IPS DF 19.7 (cell line): ENCODE measurements around the gene PACRG.
A peak's percentile ranks its signal among the peaks of the same experiment; 100 is the strongest.

Experiments used
- DNase-seq: peaks from one replicate; pipeline ENCODE4 v3.0.0-alpha.2; 2013; ENCODE audit warnings: low read depth, low spot score

The PACRG gene

DNA sequence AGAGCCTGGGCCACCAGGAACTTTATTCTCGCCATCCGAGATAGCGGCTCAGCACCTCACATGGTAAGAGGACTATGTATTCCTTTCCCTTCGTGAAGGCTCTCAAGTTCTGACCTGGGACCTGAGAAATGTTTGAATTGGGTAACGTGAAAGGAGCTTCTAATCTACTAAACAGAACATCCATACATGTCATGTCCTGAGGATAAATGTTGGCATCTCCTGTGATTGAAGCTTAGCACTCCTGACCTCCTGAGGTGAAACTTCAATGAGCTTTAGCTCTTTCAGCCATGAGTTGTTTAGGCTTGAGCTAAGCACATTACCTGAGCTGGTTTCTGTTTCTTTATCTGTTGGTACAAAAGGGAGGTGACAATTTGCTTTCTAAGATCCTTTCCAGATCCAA lies 280.9 kb downstream of the PACRG start:
- DNase-seq = no peak

DNA sequence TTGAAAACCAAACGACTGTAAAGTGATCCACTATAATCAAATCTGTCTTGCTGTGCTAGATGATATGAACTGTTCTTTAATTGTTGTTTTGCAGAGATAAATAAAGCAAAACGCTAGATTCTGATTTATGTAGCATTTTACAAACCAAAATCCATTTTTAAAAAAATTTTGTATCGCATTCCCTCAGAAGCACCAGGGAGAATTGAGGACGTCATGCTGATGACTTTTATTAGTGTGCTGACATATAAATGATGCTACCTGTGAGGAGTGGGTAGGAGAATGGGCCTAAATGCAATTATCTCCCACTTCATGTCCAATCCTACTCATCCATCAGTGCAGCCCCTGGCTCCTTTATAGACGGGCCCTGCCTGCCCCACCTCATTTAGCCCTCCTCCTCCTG lies 282.4 kb downstream of the PACRG start:
- no peak for DNase-seq

DNA sequence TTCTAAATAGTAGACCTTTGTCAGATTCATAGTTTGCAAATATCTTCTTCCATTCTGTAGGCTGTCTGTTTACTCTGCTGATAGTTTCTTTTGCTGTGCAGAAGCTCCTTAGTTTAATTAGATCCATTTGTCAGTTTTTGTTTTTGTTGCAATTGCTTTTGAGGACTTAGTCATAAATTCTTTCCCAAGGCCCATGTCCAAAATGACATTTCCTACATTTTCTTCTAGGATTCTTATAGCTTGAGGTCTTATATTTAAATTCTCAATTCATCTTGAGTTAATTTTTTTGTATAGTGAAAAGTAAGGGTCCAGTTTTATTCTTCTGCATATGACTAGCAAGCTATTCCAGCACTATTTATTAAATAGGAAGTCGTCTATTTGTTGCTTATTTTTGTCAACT lies 287.0 kb downstream of the PACRG start:
- DNase-seq = no peak

DNA sequence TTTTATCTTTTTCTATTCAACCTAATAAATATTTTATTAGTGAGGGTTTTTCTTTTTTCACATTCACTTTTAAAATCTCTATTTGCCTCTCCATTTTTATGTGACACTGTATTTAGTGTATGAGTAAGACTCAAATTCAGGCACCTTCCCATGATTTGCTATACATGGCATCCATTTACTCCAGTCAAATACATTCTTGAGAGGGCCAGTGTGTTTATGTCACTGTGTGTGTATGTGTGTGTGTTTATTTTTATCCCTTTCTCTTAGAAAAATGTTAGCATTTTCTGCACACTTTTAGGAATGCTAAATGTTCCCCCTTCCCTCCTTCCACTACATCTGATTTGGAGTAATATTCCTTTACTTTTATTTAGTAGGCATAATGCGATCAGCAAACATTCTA lies 290.0 kb downstream of the PACRG start:
- DNase-seq = no peak

DNA sequence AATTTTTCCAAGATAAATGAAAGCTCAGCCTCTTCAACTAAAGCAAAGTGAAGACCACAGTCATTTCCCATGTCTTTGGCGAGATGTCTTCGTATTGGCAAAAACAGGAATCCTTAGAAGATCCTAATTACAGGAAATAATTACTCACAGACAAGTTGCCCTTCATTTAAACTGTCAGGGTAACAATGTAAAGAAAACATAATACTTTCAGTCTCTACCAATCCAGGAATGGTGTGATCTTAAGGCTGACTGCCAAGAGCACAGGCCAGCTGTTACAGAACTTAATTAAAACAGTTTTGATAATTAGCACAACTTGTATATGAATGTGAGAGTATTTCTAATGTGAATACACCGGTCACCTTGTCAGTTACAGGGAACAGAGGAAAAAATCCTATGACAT lies 292.2 kb downstream of the PACRG start:
- no peak for DNase-seq

DNA sequence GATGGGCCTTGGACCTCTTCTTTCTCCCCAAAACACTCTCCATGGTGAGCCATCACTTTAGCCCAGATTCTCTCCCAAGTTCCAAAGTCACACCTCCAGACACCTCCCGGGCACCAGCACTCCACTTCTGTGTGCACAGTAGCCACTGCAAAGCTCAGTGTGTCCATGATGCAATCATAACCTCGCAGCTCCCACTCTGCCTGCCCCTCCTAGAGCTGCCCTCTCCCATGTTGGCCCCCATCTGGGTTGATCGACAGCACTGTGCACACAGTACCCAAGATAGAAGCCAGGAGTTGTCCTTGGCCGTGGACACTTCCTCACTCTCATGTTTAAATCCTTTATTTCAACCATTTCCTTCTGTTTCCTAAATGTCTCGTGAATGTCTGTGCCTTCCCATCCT lies 293.3 kb downstream of the PACRG start:
- DNase-seq = no peak

DNA sequence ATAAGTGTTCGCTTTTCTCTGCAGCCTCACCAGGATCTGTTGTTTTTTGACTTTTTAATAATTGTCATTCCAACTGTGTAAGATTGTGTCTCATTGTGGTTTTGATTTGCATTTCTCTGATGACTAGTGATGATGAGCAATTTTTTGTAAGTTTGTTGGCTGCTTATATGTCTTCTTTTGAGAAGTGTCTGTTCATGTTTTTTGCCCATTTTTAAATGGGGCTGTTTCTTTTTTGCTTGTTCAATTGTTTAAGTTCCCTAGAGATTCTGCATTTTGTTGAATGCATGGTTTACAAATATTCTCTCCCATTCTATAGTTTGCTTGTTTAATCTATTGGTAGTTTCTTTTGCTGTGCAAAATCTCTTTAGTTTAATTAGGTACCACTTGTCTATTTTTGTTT lies 295.9 kb downstream of the PACRG start:
- no peak for DNase-seq

DNA sequence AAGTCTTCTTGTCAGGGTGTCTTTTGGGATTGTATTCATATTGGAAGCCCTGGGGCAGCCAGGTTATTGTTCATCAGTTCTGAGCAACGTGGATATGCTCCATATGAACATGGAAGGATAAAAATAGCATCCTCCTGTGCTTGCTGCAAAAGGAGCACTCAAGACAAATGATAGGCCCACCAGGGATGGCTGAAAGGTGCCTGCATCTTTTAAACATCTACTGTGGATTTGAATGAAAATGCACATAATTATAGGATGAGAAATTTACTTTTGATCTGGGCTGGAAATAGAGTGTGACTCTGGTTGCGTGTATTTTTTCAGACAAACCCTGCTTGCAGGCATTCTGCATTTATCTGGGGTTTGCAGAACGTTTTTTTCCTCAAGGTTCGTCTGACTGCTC lies 299.1 kb downstream of the PACRG start:
- no peak for DNase-seq

DNA sequence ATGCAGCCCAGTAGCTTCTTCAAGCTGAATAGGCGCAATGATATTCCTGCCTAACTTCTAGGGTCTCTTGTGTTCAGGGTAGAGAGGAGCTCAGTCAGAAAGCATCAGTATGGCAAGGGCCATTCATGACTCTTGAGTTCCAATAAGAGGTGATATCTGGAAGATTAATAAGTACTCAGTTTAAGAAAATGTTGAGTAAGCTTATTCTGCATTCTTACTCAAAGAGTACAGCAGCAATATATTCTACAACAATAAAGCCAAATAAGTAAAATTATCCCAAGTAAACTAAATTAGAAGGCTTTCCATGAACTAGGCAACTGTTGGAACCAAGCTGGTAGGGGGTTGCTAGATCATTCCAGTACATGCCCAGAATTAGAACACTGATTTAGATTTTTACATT lies 303.2 kb downstream of the PACRG start:
- DNase-seq = no peak

DNA sequence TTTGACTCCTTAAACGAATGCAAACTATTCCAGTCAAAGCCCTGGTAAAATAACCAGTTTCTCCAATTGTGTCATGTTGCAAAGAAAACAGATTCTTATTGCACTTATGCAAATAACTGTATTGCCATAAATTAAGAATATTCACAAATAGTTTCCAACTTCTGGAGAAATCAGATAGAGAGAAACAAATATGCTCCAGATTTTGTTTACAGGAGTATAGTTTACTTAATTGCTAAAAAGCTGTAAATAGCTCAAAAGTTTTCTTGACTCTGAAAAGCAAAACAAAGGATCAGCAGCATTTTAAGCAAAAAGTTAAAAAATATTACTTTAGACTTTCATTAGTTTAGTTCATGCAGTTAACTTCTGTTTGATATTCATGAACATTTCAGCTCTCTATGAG lies 304.2 kb downstream of the PACRG start:
- no peak for DNase-seq

DNA sequence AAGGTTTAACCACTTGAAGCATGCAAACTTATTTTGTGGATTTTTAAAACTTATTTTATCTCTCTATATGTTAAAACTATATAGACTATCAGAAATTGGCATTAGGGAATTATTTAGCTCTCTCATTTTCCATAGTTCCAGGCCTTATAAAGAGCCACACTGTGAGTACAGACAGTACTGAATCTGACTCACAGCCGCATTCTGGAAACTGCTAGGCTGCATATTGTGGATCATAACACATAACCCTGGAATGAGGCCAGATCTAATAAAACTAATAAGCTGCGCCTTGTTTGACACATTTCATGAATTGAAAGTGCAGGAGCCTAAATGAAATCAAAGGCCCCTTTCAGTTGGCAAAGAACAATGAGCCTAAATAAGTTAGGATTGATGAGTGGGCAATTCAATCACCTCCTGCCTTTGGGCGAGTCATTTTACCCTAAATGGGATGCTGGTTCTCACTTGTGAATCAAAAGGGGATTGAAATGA lies 308.4 kb downstream of the PACRG start:
- DNase-seq = no peak

DNA sequence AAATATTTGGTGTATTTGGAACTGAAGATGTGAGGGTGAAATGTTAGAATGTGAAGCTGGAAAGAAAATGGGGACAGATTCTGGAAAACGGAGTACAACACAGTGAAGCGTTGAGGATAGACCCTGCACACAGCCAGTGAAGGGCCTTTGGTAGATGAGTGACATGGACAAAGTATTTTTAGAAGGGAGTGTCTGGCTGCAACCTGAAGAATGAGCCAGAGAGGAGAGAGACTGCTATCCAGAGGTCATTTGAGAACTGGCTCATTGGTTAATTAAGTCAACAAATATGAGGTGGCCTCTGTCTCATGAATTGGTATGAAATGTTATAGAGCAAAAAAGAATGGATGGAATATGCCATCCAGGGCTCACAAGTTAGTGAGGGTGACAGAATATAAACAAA lies 310.5 kb downstream of the PACRG start:
- DNase-seq = no peak

DNA sequence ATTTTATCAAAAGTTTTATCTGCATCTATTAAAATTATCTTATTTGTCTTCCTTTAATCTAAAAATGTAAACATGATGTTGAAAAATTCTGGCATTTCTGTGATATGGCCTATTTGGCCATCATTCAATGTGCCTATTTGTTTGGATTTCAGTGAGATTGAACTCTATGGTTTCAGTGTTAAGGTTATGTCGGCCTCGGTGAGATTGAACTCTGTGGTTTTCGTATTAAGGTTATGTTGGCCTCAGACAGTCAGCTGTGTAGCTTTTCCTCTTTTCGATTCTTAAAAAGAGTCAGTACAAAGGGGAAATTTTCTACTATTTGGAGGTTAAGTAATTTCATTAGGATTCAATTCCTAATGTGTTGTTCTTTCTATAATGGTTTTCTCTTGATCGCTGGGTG lies 320.6 kb downstream of the PACRG start:
- no peak for DNase-seq

DNA sequence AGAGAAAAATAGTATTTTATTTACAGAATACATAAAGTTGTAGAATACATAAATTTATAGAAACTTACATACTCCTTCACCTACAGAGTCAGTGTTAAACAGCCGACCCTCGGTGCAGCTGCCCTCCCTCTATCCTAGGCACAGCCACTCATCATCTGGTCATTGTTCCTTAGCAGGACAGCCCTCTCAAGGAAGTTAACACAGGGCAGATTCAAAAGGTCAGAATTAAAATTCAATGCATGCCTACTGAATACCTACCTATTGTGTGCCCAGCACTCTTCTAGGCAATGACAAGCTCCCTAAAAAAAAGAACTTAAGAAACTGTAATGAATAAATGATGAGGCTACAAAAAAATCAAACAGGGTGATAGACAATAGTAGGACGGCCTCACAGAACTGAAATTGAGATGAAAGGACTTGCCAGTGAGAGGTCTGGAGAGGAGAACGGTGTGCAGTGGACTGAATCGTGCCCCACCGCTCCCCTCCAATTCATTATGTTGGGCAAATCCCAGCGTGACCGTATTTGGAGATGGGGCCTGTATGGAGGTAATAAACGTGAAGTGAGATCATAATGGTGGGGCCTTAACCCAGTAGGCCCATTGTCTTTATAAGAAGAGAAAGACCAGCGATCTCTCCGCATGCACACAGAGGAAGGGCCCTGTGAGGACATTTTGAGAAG lies 326.0 kb downstream of the PACRG start:
- DNase-seq = no peak

DNA sequence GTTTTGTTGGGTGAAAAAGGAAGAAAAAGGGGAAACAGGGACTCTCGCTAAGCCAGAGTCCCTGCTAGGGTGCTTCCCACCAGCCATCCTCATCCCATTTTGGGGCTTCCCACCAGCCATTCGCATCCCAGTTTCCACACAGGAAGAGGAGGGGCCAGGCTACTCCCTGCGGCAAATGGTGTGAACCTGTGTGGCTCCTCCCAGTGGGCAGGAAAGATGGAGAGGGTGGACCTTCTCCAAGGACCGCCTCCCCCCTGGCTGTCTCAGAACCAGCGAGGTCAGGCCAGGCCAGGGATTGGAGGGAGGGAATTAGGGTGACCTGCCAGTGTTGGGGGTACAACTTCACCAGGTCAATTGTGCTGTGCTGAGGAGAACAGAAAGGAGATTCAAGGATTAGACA lies 326.9 kb downstream of the PACRG start:
- no peak for DNase-seq

DNA sequence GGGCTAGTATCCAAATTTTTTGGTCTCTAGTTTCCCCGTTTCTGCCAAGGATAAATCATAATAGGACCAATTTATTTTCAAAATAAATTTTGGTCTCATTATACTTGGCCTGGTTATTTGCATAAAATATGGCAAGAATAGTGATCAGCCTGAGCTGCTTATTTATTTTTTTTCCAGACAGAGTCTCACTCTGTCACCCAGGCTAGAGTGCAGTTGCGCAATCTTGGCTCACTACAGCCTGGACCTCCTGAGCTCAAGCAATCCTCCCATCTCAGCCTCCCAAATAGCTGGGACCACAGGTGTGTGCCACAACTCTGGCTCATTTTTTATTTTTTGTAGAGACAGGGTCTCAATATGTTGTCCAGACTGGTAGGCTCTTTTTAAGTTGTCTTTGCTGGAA lies 329.5 kb downstream of the PACRG start:
- DNase-seq = no peak

DNA sequence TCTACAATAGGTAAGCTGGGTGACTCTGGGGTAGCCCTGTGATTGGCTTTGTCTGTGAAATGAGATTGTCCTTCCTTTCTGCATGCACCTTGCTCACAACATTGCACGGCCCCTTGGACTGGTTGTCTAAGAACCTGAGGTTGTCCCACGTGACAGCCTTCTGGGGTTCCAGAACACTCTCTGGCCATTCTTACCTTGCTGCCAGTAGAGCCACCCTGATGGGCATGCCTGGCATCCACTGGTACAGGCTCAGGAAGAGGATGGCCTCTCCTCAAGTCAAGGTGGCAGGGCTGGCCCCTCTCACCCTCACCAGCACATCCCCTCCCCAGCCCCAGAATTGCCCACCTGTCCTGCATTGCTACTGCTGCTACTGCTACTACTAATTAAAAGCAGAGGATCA lies 335.0 kb downstream of the PACRG start:
- no peak for DNase-seq

DNA sequence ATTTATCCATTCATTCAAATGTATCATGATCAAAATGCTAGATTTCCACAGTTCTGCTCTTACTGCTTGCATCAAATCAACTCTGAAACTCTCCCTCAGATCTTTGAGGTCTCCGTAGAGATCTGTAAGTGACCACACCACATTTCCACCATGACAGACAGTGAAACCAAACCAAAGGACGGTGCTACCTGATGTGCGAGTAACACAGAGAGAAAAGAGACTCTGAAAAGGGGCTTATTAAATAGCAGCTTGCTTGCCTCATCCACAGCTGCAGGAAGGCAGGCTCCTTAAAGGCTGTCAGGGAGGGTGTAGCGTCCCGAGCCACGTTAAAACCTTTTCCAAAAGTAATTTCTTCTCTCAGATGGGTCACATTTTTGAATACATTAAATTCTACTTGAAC lies 335.8 kb downstream of the PACRG start:
- DNase-seq = no peak

DNA sequence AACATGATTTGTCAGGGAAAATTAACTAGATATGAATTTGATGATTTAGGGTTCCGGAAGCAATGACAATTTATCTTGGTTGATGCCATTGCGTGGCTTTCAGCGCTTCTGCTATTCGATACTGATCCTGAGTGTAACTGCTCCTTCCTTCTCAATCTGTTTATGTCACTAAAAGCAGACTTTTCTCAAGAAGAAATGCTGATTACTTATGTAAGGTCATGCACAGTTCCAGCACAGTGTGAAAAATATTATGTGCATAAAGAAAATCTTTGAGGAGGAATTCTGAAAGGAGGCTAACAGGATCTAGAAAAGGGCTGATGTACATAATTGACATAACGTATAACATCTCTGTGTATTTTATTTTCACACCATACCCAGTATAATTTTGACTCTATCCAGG lies 336.6 kb downstream of the PACRG start:
- no peak for DNase-seq

DNA sequence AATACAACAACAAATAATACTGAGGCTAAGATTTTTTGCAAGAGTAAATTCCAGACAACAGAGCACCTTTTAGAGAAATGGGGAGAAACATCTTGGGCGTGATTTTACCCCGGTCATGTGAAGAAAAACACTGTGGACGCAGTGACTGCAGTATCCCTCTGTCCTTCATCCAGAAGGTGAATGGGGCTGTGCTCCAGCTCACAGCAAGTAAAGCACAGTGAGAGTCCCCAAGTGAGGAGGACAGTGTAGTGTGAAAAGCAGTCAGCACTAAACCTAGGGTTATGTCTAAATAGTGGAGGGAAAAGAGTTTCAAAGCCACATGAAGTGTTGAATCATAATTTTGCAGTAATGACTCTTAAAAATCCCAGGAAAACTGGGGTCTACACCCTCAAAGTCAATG lies 338.4 kb downstream of the PACRG start:
- DNase-seq = no peak

DNA sequence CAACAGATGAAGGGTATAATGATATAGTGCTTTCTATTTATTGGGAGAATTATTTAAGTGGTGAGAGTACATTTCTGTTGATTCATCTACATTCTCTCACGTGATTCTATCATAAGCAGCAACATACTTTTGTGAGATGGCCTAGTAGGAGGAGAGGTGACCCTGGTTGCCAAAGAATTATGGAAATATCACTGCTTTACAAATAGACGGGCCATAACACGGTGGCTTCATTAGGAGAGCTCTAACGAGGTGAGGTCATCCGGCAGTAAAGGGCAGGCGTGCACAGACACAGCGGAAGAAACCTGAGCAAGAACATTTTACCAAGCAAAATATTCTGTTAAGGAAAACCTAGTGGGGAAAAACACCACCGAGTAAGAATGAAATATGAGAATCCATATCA lies 349.4 kb downstream of the PACRG start:
- no peak for DNase-seq

DNA sequence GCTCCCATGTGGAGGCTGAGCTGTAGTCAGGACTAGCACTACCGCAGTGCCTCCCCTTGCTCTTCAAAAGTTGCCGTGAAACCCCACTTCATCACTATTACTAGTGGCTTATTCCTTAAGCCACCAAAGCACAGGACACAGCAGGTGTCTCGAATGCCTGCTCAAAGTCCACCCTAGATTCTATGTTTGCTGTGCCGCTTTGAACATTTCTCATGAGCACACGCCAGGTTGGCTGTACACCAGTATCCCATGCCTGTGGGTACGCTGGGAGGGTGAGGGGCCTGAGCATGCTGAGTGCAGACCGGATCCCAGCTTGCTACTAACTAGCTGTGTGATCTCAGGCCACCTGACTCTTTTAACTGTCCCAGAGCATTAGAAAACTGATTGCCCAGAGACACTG lies 350.9 kb downstream of the PACRG start:
- DNase-seq = no peak

DNA sequence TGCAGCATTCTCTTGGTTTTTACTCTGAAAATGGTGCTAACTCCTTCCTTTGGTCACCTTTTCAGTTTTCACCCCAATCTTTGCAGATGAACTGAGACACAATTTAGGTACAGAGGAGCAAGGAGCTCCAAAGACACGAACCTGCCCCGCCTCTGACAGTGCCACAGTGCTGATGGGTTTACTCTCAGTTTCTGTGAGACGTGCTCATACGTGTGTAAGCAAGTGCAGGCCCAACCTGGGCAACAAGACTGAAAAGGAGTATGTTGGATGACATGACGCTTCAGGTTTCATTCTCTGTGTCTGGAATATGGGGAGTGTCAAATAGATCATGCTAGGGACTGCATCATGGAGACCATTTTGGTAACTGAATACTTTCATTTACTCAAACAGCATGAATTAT lies 352.5 kb downstream of the PACRG start:
- no peak for DNase-seq

DNA sequence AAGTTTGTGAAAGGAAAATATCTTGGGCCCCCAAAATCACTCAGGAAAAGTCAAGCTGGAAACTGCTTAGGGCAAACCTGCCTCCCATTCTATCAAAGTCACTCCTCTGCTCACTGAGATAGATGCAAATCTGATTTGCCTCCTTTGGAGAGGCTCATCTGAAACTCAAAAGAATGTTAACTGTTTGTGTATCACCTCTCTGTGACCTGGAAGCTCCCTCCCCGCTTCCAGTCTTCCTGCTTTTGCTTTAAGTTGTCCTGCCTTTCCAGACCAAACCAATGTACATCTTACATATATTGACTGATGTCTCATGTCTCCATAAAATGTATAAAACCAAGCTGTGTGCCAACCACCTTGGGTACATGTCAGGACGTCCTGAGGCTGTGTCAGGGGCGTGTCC lies 355.4 kb downstream of the PACRG start:
- DNase-seq = peak; percentile 20
